ENCODE measurements around the gene NANS. TPM values are rescaled to one million over a fixed set of nuclear protein-coding genes. Genes with fewer than 3 reads are reported as not detected.

Gene NANS
- total RNA-seq, 1 donor from 2014 or later = 39.5 TPM

DNA sequence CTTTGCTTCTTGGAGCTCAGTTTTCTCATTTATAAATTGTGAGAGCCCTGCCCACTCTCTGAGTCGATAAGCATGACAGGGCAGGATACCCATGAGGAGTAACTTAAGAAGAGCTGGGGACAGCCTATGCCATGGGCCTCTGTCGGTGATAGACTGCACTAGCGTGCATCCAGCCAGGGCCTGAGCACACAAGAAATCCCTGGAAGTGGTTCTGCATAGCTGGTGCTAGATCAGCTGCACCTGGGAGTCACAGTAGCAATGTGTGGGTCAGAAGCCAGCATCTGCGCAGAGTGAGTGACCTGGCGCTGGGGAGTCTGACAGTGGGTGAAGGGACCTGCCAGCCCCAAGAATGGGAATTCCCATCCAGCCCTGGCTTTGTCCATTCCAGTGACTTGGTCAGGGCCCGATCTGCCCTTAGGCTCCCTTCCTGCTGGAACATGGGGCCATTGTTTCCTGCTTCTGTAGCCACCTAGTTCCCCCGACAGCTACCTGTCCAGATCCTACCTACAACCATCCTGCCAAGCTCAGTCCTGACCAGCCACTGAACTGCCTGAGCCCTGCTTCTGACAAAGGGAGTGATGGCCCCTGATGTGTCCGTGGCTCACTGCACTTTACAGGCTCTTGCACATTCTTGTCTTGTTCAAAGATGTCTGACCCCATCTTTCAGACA is 35.9 kb upstream of the NANS start:
- DNase-seq (ENCODE audit: low spot score in 2 of 2, unreplicated experiment in 2 of 2) = no peak
- Mint-ChIP-seq H3K9me3 (no peaks in the 10 kb centered on the region), H3K4me3 (no peak overlapping the region), H3K27me3 (ENCODE audit: low read depth) (no peaks in the 10 kb centered on the region), H3K36me3 (peaks cover 14% of the 10 kb centered on the region), H3K4me1 (no peaks in the 10 kb centered on the region), H3K27ac (no peak overlapping the region)
- no peak for TF ChIP-seq CTCF (IDR thresholded peaks at IDR 0.05; ENCODE audit: unreplicated experiment)

DNA sequence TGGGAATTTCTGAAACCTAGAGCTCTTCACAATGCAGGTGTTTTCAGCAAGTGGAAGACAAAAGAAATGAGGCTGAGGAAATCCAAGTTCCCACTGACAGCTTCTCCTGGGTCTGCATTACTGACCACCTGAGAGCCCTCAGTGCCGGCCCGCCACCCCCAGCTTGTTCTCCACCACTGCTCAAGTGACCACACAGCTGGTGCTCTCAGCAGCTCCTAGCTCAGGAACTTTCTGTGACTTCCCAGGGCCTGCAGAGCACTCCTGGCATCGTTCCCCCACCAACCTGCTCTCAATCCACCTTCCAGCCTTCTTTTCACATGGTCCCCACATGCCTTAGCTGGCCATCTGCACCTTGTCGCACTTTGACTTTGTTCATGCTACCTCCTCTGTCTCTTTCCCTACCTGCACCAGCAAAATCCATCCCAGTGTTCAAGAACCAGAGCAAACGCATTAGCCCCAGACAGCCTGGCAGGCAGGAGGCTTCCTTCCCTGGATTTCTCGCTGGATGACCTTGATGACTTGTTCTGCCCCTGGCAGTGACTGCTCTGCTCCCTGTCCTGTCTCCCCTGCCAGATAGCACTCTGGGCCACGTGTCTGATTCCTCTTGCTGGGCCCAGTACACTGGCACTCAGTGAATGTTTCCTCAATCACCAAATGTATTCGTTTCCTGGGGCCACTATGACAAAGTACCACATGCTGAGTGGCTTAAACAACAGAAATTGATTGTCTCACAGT is 35.1 kb upstream of the NANS start:
- Mint-ChIP-seq H3K27ac (no peak overlapping the region), H3K9me3 (no peaks in the 10 kb centered on the region), H3K4me3 (no peak overlapping the region), H3K4me1 (no peaks in the 10 kb centered on the region), H3K36me3 (peaks cover 15% of the 10 kb centered on the region), H3K27me3 (ENCODE audit: low read depth) (no peaks in the 10 kb centered on the region)
- TF ChIP-seq CTCF (IDR thresholded peaks at IDR 0.05; ENCODE audit: unreplicated experiment) = no peak
- no peak for DNase-seq (ENCODE audit: low spot score in 2 of 2, unreplicated experiment in 2 of 2)

- no peak for TF ChIP-seq CTCF (IDR thresholded peaks at IDR 0.05; ENCODE audit: unreplicated experiment)
- no peak for DNase-seq (ENCODE audit: low spot score in 2 of 2, unreplicated experiment in 2 of 2)
- no peak overlapping the region for H3K27ac Mint-ChIP-seq
- no peak overlapping the region for H3K4me3 Mint-ChIP-seq
- no peaks in the 10 kb centered on the region for H3K4me1 Mint-ChIP-seq
- peaks cover 10% of the 10 kb centered on the region for H3K36me3 Mint-ChIP-seq
- no peaks in the 10 kb centered on the region for H3K27me3 Mint-ChIP-seq (ENCODE audit: low read depth)
- no peaks in the 10 kb centered on the region for H3K9me3 Mint-ChIP-seq
Observed at GRCh38 chr9:98022447-98022846, 34.1 kb upstream of the NANS start.

DNA sequence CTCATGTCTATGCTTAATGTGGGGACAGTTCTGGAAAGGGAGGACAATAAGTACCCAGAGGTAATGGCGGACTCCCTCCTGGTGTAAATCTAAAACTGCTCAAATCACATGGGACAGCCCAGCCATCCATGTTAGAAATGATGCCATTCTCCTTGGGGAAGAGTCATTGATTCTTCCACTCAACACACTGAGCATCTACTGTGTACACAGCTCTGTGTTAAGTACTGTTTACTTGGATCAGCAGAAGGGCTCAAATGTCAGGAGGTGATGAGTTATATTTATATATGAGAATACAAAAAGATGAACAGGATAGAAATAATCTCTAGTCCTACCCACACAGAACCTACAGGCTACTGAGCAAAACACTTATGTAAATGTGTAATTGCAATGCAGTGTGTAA is 31.8 kb upstream of the NANS start:
- Mint-ChIP-seq H3K9me3 (no peaks in the 10 kb centered on the region), H3K4me1 (no peaks in the 10 kb centered on the region), H3K36me3 (peaks cover 2% of the 10 kb centered on the region), H3K27me3 (ENCODE audit: low read depth) (no peaks in the 10 kb centered on the region), H3K27ac (no peak overlapping the region), H3K4me3 (no peak overlapping the region)
- no peak for TF ChIP-seq CTCF (IDR thresholded peaks at IDR 0.05; ENCODE audit: unreplicated experiment)
- DNase-seq (ENCODE audit: low spot score in 2 of 2, unreplicated experiment in 2 of 2) = no peak

GRCh38 chr9:98031169-98031568 is 25.4 kb upstream of the NANS start:
- H3K9me3 Mint-ChIP-seq = no peaks in the 10 kb centered on the region
- H3K27ac Mint-ChIP-seq = no peak overlapping the region
- no peaks in the 10 kb centered on the region for H3K27me3 Mint-ChIP-seq (ENCODE audit: low read depth)
- no peaks in the 10 kb centered on the region for H3K4me1 Mint-ChIP-seq
- no peak for TF ChIP-seq CTCF (IDR thresholded peaks at IDR 0.05; ENCODE audit: unreplicated experiment)
- DNase-seq (ENCODE audit: low spot score in 2 of 2, unreplicated experiment in 2 of 2) = no peak
- peaks cover 2% of the 10 kb centered on the region for H3K36me3 Mint-ChIP-seq
- no peak overlapping the region for H3K4me3 Mint-ChIP-seq

Data from mesothelial cell of epicardium (in vitro differentiated cells).